ENCODE data around the gene EME1. TPM values are rescaled to one million over a fixed set of nuclear protein-coding genes. Genes with fewer than 3 reads are reported as not detected.
A peak's percentile ranks its signal among the peaks of the same experiment; 100 is the strongest.

EME1 gene
- total and polyA plus RNA-seq, 10 of the 15 experiments (the other 5 are each of a cell fraction or from before 2014, with no cell fraction given), result 13.8 to 40.5 (median 22.0) TPM

- no peak overlapping the region for H2AFZ ChIP-seq (ENCODE audit: control insufficient read depth, low read depth, low read length)
- ChIA-PET RAD21 (ENCODE audit: unreplicated experiment) (interaction anchor here (1.5 kb wide), 1 partner anchor 29 kb away, joined by 3 read pairs; no protein-coding TSS in a partner anchor), SMC1A (ENCODE audit: uncharacterized antibody, unreplicated experiment) (interaction anchor here (0.9 to 3.2 kb wide), 3 partner anchors 11 to 101 kb away, joined by 3 to 16 read pairs (median 11); no protein-coding TSS in a partner anchor), POLR2A (interaction anchor here (0.6 kb wide), 3 partner anchors 11 to 306 kb away, joined by 3 to 5 read pairs (median 3); no protein-coding TSS in a partner anchor), CTCF (interaction anchor here (0.7 to 2.4 kb wide), 5 partner anchors 19 to 193 kb away, joined by 3 to 12 read pairs (median 6); partner anchors contain the start of genes EME1 and MRPL27)
- no peaks in the 10 kb centered on the region for H3K9me3 ChIP-seq (replicated peaks; ENCODE audit: control insufficient read depth, insufficient read depth, low read length)
- H3K79me2 ChIP-seq (ENCODE audit: control insufficient read depth, insufficient read depth, low read length), result peaks cover 37% of the 10 kb centered on the region
- no peak overlapping the region for H3K27ac ChIP-seq (ENCODE audit: control insufficient read depth, insufficient read depth)
- TF ChIP-seq POLR2A (IDR thresholded peaks at IDR 0.05; ENCODE audit: low read depth, low read length) (0 out of 2 replicates have a peak, but pooled peaks have one; percentile 2), HDAC2 (IDR thresholded peaks at IDR 0.05) (no peak), PKNOX1 (IDR thresholded peaks at IDR 0.05) (no peak), KLF5 (IDR thresholded peaks at IDR 0.05; ENCODE audit: partially characterized antibody) (no peak), POLR2AphosphoS5 (IDR thresholded peaks at IDR 0.05; ENCODE audit: low read length) (peak; percentile 34; the same call in 1 of the 2 replicates)
- in situ Hi-C loops (cut with MboI) (no loop called here), intact Hi-C loops (cut with micrococcal nuclease; ENCODE audit: unreplicated experiment) (no loop called here)
- H4K20me1 ChIP-seq (ENCODE audit: control insufficient read depth, insufficient read depth), result no peaks in the 10 kb centered on the region
- peaks cover 26 to 38% of the 10 kb centered on the region in 2 experiments for H3K36me3 ChIP-seq (ENCODE audit: control insufficient read depth in 2 of 2, insufficient read depth in 2 of 2, low read length in 1 of 2)
- 82% methylated on average over 6 of the region's 6 CpGs for WGBS (ENCODE audit: insufficient coverage, insufficient replicate concordance, low lambda C conversion rate, missing lambda C conversion rate)
- no peak for ATAC-seq
- no TSS peak for BruUV-seq (replicated peaks)
- peaks cover 14% of the 10 kb centered on the region for H3K4me1 ChIP-seq (ENCODE audit: control insufficient read depth, insufficient read depth, low read length)
- no peak overlapping the region for H3K4me2 ChIP-seq (ENCODE audit: control insufficient read depth, insufficient read depth)
- H3K9ac ChIP-seq (ENCODE audit: control insufficient read depth, insufficient read depth, low read length), result no peak overlapping the region
- H3K27me3 ChIP-seq (replicated peaks in 1 of 2; ENCODE audit: control insufficient read depth in 2 of 2, insufficient read depth in 2 of 2, low read length in 1 of 2), result no peaks in the 10 kb centered on the region
- H3K4me3 ChIP-seq, result no peak overlapping the region
- no peak for FAIRE-seq
- no peak for DNase-seq (ENCODE audit: low read depth, low spot score)
These were observed 19.6 kb downstream of the EME1 start for GRCh38 chr17:50392621-50393020.

DNA sequence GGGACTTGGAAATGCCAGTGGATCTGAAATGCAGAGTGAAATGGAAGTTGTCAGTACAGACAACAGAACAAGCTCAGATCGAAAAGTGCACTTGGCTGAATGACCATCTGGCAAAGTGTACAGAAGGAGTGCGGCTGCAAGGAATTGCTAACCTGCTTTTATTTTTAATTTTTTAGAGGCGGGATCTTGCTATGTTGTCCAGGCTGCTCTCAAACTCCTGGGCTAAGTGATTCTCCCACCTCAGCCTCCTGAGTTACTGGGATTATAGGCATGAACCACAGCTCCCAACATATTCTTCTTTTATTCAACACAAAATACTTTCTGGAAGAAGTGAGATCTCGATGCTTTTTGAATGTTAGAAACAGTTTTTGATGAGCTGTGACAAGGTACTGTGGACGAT lies 20.7 kb downstream of the EME1 start:
- Histone ChIP-seq H3K79me2 (ENCODE audit: control insufficient read depth, insufficient read depth, low read length) (peaks cover 37% of the 10 kb centered on the region), H3K9ac (ENCODE audit: control insufficient read depth, insufficient read depth, low read length) (no peak overlapping the region), H3K4me1 (ENCODE audit: control insufficient read depth, insufficient read depth, low read length) (peaks cover 16% of the 10 kb centered on the region), H3K36me3 (ENCODE audit: control insufficient read depth in 2 of 2, insufficient read depth in 2 of 2, low read length in 1 of 2) (peaks cover 22 to 34% of the 10 kb centered on the region in 2 experiments), H3K9me3 (replicated peaks; ENCODE audit: control insufficient read depth, insufficient read depth, low read length) (no peaks in the 10 kb centered on the region), H3K4me3 (no peak overlapping the region), H2AFZ (ENCODE audit: control insufficient read depth, low read depth, low read length) (no peak overlapping the region), H3K4me2 (ENCODE audit: control insufficient read depth, insufficient read depth) (no peak overlapping the region), H3K27ac (ENCODE audit: control insufficient read depth, insufficient read depth) (no peak overlapping the region), H4K20me1 (ENCODE audit: control insufficient read depth, insufficient read depth) (no peaks in the 10 kb centered on the region), H3K27me3 (replicated peaks in 1 of 2; ENCODE audit: control insufficient read depth in 2 of 2, insufficient read depth in 2 of 2, low read length in 1 of 2) (no peaks in the 10 kb centered on the region)
- in situ Hi-C loops (cut with MboI), result no loop called here
- no peak for FAIRE-seq
- no peak for DNase-seq (ENCODE audit: low read depth, low spot score)
- ChIA-PET SMC1A (ENCODE audit: uncharacterized antibody, unreplicated experiment) (interaction anchor here (1.2 to 1.6 kb wide), 3 partner anchors 12 to 34 kb away, joined by 3 to 5 read pairs (median 4); no protein-coding TSS in a partner anchor), CTCF (interaction anchor here (0.8 to 2.4 kb wide), 2 partner anchors 32 to 359 kb away, joined by 3 to 12 read pairs; no protein-coding TSS in a partner anchor), POLR2A (no interaction called here), RAD21 (ENCODE audit: unreplicated experiment) (no interaction called here)
- 82% methylated on average over 5 of the region's 5 CpGs for WGBS (ENCODE audit: insufficient coverage, insufficient replicate concordance, low lambda C conversion rate, missing lambda C conversion rate)
- intact Hi-C loops (cut with micrococcal nuclease; ENCODE audit: unreplicated experiment), result no loop called here
- no peak for ATAC-seq
- no TSS peak for BruUV-seq (replicated peaks)
- no peak for TF ChIP-seq POLR2AphosphoS5 (IDR thresholded peaks at IDR 0.05; ENCODE audit: low read length)
- TF ChIP-seq HCFC1 (IDR thresholded peaks at IDR 0.05; ENCODE audit: low read length), result no peak
- no peak for TF ChIP-seq CHD2 (IDR thresholded peaks at IDR 0.05; ENCODE audit: borderline replicate concordance, low read depth, low read length)
- TF ChIP-seq SMARCA5 (IDR thresholded peaks at IDR 0.05), result no peak
- TF ChIP-seq MEF2B (IDR thresholded peaks at IDR 0.05; ENCODE audit: partially characterized antibody, poor library complexity, severe bottlenecking), result no peak
- TF ChIP-seq SUZ12 (IDR thresholded peaks at IDR 0.05; ENCODE audit: unreplicated experiment), result no peak
- TF ChIP-seq, protein P1, sequence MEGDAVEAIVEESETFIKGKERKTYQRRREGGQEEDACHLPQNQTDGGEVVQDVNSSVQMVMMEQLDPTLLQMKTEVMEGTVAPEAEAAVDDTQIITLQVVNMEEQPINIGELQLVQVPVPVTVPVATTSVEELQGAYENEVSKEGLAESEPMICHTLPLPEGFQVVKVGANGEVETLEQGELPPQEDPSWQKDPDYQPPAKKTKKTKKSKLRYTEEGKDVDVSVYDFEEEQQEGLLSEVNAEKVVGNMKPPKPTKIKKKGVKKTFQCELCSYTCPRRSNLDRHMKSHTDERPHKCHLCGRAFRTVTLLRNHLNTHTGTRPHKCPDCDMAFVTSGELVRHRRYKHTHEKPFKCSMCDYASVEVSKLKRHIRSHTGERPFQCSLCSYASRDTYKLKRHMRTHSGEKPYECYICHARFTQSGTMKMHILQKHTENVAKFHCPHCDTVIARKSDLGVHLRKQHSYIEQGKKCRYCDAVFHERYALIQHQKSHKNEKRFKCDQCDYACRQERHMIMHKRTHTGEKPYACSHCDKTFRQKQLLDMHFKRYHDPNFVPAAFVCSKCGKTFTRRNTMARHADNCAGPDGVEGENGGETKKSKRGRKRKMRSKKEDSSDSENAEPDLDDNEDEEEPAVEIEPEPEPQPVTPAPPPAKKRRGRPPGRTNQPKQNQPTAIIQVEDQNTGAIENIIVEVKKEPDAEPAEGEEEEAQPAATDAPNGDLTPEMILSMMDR (IDR thresholded peaks at IDR 0.05 in 2 of 3, conservative IDR thresholded peaks at IDR 0.05 in 1 of 3; ENCODE audit: control insufficient read depth in 2 of 3, extremely low read depth in 1 of 3, insufficient read depth in 1 of 3, low read depth in 3 of 3, low read length in 3 of 3), result no peak
- no peak for TF ChIP-seq CBFB (IDR thresholded peaks at IDR 0.05; ENCODE audit: low read depth)
- TF ChIP-seq, protein P2, sequence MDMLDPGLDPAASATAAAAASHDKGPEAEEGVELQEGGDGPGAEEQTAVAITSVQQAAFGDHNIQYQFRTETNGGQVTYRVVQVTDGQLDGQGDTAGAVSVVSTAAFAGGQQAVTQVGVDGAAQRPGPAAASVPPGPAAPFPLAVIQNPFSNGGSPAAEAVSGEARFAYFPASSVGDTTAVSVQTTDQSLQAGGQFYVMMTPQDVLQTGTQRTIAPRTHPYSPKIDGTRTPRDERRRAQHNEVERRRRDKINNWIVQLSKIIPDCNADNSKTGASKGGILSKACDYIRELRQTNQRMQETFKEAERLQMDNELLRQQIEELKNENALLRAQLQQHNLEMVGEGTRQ (IDR thresholded peaks at IDR 0.05; ENCODE audit: borderline replicate concordance, low read depth, low read length), result no peak

All from GM12878 (cell line).